ENCODE data around the gene WDR90.

Gene WDR90

GRCh38 chr16:648781-649589 lies at the start of gene WDR90:
Gene WDR90, plus strand, starts transcription at chr16:649365. Its CDS starts 52 bp downstream, at chr16:649417.
- FAIRE-seq, result no peak

GRCh38 chr16:600781-601180 lies 48.4 kb upstream of the WDR90 start:
- DNase-seq (ENCODE audit: low spot score) (no peak), FAIRE-seq (no peak)

More at GRCh38 chr16:648781-649589, at the start of gene WDR90:
- peak; percentile 82 for DNase-seq (ENCODE audit: low spot score)

GRCh38 chr16:603933-604332 lies 45.2 kb upstream of the WDR90 start:
- FAIRE-seq (no peak), DNase-seq (ENCODE audit: low spot score) (no peak)

GRCh38 chr16:606656-607307 lies 42.4 kb upstream of the WDR90 start:
- DNase-seq (ENCODE audit: low spot score) (no peak), FAIRE-seq (no peak)

- DNase-seq (ENCODE audit: low spot score), result no peak
Observed at GRCh38 chr16:608019-608418, 41.1 kb upstream of the WDR90 start.

GRCh38 chr16:609316-609715 lies 39.8 kb upstream of the WDR90 start:
- no peak for FAIRE-seq

More at GRCh38 chr16:608019-608418, 41.1 kb upstream of the WDR90 start:
- no peak for FAIRE-seq

GRCh38 chr16:609984-610383 lies 39.2 kb upstream of the WDR90 start:
- FAIRE-seq (no peak), DNase-seq (ENCODE audit: low spot score) (no peak)

More at GRCh38 chr16:609316-609715, 39.8 kb upstream of the WDR90 start:
- no peak for DNase-seq (ENCODE audit: low spot score)

GRCh38 chr16:610513-611381 lies 38.4 kb upstream of the WDR90 start:
- no peak for DNase-seq (ENCODE audit: low spot score)
- FAIRE-seq, result no peak

GRCh38 chr16:615122-615521 lies 34.0 kb upstream of the WDR90 start:
- DNase-seq (ENCODE audit: low spot score) (no peak), FAIRE-seq (no peak)

- DNase-seq (ENCODE audit: low spot score) (no peak), FAIRE-seq (no peak)
Observed at GRCh38 chr16:616733-617586, 32.2 kb upstream of the WDR90 start.

GRCh38 chr16:617855-618254 lies 31.3 kb upstream of the WDR90 start:
- FAIRE-seq (no peak), DNase-seq (ENCODE audit: low spot score) (no peak)

GRCh38 chr16:619476-620100 lies 29.6 kb upstream of the WDR90 start:
- FAIRE-seq, result no peak
- DNase-seq (ENCODE audit: low spot score), result no peak

- FAIRE-seq, result no peak
- DNase-seq (ENCODE audit: low spot score), result no peak
Observed at GRCh38 chr16:620700-621525, 28.3 kb upstream of the WDR90 start.

GRCh38 chr16:621526-622105 lies 27.5 kb upstream of the WDR90 start:
- FAIRE-seq, result no peak
- DNase-seq (ENCODE audit: low spot score), result no peak

- FAIRE-seq, result no peak
- no peak for DNase-seq (ENCODE audit: low spot score)
Observed at GRCh38 chr16:622920-623280, 26.3 kb upstream of the WDR90 start.

GRCh38 chr16:624526-625070 lies 24.6 kb upstream of the WDR90 start:
- FAIRE-seq (no peak), DNase-seq (ENCODE audit: low spot score) (no peak)

GRCh38 chr16:625117-625976 lies 23.8 kb upstream of the WDR90 start:
- DNase-seq (ENCODE audit: low spot score) (no peak), FAIRE-seq (no peak)

Measured in RCC 7860 (cell line).